T1000 (cell line): ENCODE results near the gene BLTP2.
"Not testable (repeated sequence)": the region's sequence is repeated elsewhere in the genome, so short reads cannot be mapped to it uniquely, and the experiment has no call there.

Experiments used
- DNase-seq: peaks from one replicate; lab custom pipeline; 2025; ENCODE audit warnings: mixed read lengths; lab: John Stamatoyannopoulos, UW

Gene BLTP2

GRCh38 chr17:28644787-28645575 is at the start of gene BLTP2:
BLTP2 (minus strand) TSS chr17:28645158; CDS start chr17:28645056, 102 bp downstream.
- peak; percentile 91 for DNase-seq

- no peak for DNase-seq
These were observed 48.9 kb upstream of the BLTP2 start for GRCh38 chr17:28693869-28694268.

GRCh38 chr17:28689011-28689410 is 44.1 kb upstream of the BLTP2 start:
- DNase-seq: no peak

- DNase-seq: no peak
These were observed 43.5 kb upstream of the BLTP2 start for GRCh38 chr17:28688481-28688880.

GRCh38 chr17:28686296-28686695 is 41.3 kb upstream of the BLTP2 start:
- DNase-seq: no peak

GRCh38 chr17:28685366-28685765 is 40.4 kb upstream of the BLTP2 start:
- no peak for DNase-seq

- no peak for DNase-seq
These were observed 40.0 kb upstream of the BLTP2 start for GRCh38 chr17:28684963-28685362.

GRCh38 chr17:28682655-28683054 is 37.7 kb upstream of the BLTP2 start:
- no peak for DNase-seq

- DNase-seq: no peak
These were observed 31.0 kb upstream of the BLTP2 start for GRCh38 chr17:28675980-28676379.

- DNase-seq: no peak
These were observed 30.5 kb upstream of the BLTP2 start for GRCh38 chr17:28675490-28675889.

GRCh38 chr17:28669918-28670317 is 25.0 kb upstream of the BLTP2 start:
- no peak for DNase-seq

- no peak for DNase-seq
These were observed 22.9 kb upstream of the BLTP2 start for GRCh38 chr17:28667870-28668269.

GRCh38 chr17:28665994-28666393 is 21.0 kb upstream of the BLTP2 start:
- DNase-seq: no peak

GRCh38 chr17:28663723-28664122 is 18.8 kb upstream of the BLTP2 start:
- DNase-seq: no peak

- no peak for DNase-seq
These were observed 17.5 kb upstream of the BLTP2 start for GRCh38 chr17:28662527-28662829.

GRCh38 chr17:28661635-28662526 is 16.9 kb upstream of the BLTP2 start, which contains the start of the genes SDF2 and SUPT6H:
SDF2 (minus strand) TSS chr17:28661906; CDS start chr17:28661876, 30 bp downstream.
SUPT6H (plus strand) TSS chr17:28662205; CDS start chr17:28673402, 11,197 bp downstream.
- DNase-seq: peak; percentile 88

GRCh38 chr17:28659497-28659881 is 14.5 kb upstream of the BLTP2 start:
- not testable (repeated sequence) for DNase-seq

GRCh38 chr17:28658766-28659496 is 14.0 kb upstream of the BLTP2 start:
- not testable (repeated sequence) for DNase-seq

- DNase-seq: not testable (repeated sequence)
These were observed 13.4 kb upstream of the BLTP2 start for GRCh38 chr17:28658342-28658741.

GRCh38 chr17:28657756-28658155 is 12.8 kb upstream of the BLTP2 start:
- no peak for DNase-seq

GRCh38 chr17:28655160-28655559 is 10.2 kb upstream of the BLTP2 start:
- DNase-seq: no peak

- DNase-seq: no peak
These were observed 3.7 kb upstream of the BLTP2 start for GRCh38 chr17:28648698-28649097.
